Stimulated activated CD8-positive, alpha-beta memory T cell treated with anti-CD3 and anti-CD28 coated beads, Interleukin-12 subunit alpha, Interleukin-12 subunit beta, amount 100 ng/mL, for 4 hours (primary cell): Measurements from ENCODE around the gene PAPPA2.
"Not testable (repeated sequence)": the region's sequence is repeated elsewhere in the genome, so short reads cannot be mapped to it uniquely, and the experiment has no call there.

Experiments
- DNase-seq: peaks from one replicate; pipeline ENCODE4 v3.0.0-alpha.2; 2020; ENCODE audit warnings: low read depth

The PAPPA2 gene, protein sequence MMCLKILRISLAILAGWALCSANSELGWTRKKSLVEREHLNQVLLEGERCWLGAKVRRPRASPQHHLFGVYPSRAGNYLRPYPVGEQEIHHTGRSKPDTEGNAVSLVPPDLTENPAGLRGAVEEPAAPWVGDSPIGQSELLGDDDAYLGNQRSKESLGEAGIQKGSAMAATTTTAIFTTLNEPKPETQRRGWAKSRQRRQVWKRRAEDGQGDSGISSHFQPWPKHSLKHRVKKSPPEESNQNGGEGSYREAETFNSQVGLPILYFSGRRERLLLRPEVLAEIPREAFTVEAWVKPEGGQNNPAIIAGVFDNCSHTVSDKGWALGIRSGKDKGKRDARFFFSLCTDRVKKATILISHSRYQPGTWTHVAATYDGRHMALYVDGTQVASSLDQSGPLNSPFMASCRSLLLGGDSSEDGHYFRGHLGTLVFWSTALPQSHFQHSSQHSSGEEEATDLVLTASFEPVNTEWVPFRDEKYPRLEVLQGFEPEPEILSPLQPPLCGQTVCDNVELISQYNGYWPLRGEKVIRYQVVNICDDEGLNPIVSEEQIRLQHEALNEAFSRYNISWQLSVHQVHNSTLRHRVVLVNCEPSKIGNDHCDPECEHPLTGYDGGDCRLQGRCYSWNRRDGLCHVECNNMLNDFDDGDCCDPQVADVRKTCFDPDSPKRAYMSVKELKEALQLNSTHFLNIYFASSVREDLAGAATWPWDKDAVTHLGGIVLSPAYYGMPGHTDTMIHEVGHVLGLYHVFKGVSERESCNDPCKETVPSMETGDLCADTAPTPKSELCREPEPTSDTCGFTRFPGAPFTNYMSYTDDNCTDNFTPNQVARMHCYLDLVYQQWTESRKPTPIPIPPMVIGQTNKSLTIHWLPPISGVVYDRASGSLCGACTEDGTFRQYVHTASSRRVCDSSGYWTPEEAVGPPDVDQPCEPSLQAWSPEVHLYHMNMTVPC (N-terminal part only)

DNA sequence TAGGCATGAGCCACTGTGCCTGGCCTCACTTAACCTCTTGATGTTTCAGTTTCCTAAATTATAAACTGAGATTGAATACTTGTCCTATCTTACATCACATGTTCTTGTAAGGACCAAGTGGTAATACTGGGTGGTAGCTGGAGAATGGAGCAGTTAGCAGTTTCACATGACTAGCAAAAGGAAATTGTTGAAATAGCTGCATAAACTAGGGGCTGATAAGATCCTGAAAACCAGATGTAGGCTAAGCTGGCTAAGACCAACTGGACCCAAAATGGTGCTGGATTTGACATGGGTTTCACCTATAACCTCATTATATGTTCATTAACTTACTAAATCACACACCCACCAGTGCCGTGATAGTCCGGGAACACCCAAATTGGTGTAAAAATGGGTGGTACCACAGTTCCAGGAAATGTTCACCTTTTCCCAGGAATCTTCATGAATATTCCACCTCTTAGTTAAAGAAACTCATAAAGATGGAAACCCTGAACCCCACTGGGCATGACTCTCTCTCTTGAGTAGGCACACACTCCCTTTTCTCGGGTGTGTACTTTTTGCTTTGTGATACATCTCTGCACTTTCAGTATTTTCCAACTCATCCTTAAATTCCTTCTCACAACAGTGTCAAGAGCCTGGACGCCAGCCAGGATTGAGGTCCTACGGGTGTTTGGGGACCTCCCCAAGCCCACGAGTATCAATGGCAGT is at the start of gene PAPPA2:
PAPPA2 (plus strand) TSS at position 502 of the 705 bp plus-strand sequence. CDS start 93,148 bp downstream, outside the sequence.
- no peak for DNase-seq

DNA sequence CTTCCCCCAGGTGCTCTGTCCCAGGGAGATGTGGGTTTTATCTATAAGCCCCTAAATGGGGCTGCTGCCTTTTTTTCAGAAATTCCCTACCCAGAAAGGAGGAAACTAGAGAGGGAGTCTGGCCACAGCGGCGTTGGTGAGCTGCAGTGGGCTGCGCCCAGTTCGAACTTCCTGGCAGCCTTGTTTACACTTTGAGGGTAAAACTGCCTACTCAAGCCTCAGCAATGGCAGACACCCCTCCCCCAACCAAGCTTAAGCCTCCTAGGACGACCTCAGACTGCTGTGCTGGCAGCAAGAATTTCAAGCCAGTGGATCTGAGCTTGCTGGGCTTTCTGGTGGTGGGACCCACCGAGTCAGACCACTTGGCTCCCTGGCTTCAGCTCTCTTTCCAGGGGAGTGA is 46.2 kb upstream of the PAPPA2 start:
- no peak for DNase-seq

- DNase-seq = not testable (repeated sequence)
These were observed 43.4 kb upstream of the PAPPA2 start for GRCh38 chr1:176419608-176420007.

DNA sequence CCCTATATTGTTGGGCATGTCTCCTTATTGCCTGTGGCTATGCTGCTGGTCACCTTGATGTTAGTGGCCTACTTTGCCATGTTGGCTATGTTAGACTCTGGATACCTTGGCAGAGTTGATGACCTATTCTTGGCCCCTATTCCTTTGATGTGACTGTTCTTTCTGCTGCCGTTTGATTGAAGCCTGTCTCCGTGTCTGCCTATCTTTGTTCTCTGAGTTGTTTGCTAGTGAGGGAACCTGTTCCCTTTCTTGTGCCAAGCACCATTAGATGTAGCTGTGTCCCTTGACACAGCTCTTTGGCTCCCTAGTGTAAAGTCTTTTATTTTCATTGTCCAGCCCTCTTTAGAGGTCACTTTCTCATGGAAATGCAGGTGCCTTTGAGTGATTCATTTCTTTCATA is 28.7 kb upstream of the PAPPA2 start:
- DNase-seq = no peak

DNA sequence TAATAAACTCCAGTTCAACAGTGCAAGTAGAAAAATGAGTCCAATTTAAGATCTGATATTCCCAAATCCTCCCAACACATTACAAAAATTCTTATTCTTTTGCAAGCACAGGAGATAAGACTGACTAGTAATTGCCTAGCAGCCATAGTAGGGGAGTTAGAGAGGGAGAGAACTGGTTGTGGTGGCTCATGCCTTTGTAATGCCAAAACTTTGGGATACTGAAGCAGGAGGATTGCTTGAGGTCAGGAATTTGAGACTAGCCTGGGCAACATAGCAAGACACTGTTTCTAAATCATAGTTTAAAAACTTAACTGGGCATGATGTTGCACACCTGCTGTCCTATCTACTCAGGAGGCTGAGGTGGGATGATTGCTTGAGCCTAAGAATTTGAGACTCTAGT is 26.7 kb upstream of the PAPPA2 start:
- no peak for DNase-seq

DNA sequence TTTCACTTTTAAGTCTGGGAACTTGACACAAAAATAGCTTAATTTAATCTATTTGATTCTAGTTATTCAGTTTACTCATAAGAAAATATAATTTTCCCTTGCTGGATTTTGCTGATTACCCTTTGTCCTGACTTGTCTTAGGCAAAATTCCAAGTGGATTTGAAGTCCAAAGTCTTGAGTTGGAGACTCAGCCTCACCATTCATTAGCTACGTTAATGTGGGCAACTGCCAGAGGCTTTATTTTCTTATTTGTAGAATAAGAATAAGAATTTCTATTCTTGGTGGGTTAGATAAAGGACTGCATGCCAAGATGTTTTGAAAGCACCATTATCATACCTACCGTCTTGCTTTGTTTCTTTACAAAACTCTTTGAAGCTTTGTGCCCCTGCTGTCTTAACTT is 22.8 kb upstream of the PAPPA2 start:
- no peak for DNase-seq

GRCh38 chr1:176444286-176444685 is 18.7 kb upstream of the PAPPA2 start:
- no peak for DNase-seq

DNA sequence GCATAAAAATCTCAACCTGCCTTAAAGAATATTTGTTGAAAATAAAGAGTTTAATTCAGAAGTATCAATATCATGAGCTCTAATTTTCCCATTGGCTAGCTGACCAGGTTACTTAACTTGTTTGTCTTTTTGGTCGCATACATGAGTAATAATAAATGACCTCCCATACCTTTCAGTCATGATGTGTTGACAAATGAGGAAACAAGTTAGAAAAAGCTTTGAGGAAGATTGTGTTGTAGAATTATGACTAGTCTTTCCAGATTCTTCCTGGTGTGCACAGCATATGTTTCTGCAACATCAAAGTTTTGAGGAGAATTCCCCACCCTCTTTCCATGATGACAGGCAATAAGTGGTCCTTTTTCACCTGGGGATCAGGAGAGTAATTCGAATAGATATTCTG is 17.6 kb upstream of the PAPPA2 start:
- no peak for DNase-seq

DNA sequence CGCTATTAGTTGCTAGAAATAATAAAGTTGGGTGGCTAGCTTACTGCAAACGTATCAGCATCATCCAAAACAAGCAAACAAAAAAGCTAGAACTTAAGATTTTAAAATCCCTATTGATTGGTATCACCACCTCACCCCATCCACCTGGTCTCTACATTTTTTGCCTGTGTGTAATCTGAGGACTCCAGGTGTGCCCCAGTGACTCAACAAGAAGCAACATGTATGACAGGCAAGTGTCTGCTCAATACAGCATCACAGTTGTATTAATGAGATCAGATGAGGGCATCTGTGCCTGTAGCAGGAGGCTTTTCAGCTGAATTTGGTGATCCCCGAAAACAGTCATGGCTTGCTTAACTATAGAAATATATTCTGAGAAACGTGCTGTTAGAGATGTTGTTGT is 14.6 kb upstream of the PAPPA2 start:
- DNase-seq = no peak

DNA sequence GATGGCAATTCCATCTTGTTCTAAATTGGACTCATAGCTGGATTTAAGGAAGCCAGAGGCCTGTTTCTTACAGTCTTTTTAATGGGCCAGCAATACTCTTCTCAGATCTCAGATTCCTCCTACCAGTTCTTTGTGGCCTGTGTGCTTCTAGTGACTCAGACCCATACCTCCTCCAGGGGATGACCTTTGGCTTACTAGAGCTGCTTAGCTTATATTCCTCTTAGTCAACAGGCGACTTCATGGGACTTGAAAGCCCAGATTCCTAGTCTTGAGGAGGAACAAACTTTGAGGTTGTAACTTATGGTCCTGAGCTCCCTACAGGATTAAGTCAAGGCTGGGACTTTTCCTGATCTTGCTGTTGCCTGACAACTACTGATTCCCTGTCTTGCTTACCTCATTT is 12.4 kb upstream of the PAPPA2 start:
- no peak for DNase-seq

- DNase-seq = not testable (repeated sequence)
These were observed 11.2 kb upstream of the PAPPA2 start for GRCh38 chr1:176451741-176452140.

GRCh38 chr1:176456795-176457194 is 6.2 kb upstream of the PAPPA2 start:
- DNase-seq = no peak

GRCh38 chr1:176460544-176461336 is 2.2 kb upstream of the PAPPA2 start:
- no peak for DNase-seq

DNA sequence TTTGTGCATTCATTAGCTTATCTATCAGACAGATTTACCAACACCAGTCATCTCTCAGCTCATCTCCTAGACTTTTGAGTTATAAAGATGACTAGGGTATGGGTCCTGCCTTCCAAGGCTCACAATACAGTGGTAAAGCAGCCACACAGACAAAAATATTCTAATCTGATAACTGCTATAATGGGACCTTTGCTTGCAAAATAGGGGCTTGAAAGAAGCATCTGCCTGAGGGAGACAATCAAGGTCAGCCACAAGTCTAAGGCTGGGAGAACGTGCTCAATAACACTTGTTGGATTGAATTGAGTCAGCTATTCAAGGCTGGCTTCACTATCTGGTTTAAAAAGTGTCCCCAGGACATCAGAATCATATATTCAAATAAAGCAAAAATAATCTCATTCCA is 1.4 kb upstream of the PAPPA2 start:
- no peak for DNase-seq

- no peak for DNase-seq
These were observed 3.5 kb downstream of the PAPPA2 start for GRCh38 chr1:176466514-176466913.

- DNase-seq = no peak
These were observed 6.6 kb downstream of the PAPPA2 start for GRCh38 chr1:176469450-176470010.

- DNase-seq = no peak
These were observed 8.6 kb downstream of the PAPPA2 start for GRCh38 chr1:176471338-176472121.

- DNase-seq = no peak
These were observed 17.0 kb downstream of the PAPPA2 start for GRCh38 chr1:176479971-176480370.

DNA sequence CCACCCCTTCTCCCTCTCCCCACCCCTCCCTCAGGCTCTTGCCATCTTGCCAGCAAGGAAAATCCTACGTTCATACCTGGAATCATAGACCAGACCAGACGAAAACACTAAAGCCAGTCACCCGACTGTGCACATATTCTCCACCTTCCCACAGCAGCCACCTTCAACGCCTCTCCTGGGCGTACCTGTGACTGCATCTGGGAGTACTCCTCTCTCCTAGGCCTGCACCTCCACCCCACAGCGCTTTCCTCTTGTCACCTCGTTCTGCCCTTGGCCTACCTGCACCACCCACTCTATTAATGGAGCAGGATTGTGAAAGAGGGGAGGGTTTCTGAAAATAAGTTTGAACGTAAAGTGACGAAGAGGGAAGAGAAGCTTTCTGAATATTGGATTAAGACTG is 17.8 kb downstream of the PAPPA2 start:
- DNase-seq = no peak

GRCh38 chr1:176485083-176485482 is 22.1 kb downstream of the PAPPA2 start:
- DNase-seq = no peak
